GM18526 (cell line): ENCODE data around the gene CDC45.

Experiments
- POLR2A ChIP-seq: IDR thresholded peaks from 3 replicates; pipeline ENCODE4 v1.6.1; 2011; ENCODE audit not compliant: insufficient read length; ENCODE audit errors: extremely low read depth

CDC45 gene

GRCh38 chr22:19478045-19478900 is 1.4 kb upstream of the CDC45 start:
- no peak for TF ChIP-seq POLR2A

DNA sequence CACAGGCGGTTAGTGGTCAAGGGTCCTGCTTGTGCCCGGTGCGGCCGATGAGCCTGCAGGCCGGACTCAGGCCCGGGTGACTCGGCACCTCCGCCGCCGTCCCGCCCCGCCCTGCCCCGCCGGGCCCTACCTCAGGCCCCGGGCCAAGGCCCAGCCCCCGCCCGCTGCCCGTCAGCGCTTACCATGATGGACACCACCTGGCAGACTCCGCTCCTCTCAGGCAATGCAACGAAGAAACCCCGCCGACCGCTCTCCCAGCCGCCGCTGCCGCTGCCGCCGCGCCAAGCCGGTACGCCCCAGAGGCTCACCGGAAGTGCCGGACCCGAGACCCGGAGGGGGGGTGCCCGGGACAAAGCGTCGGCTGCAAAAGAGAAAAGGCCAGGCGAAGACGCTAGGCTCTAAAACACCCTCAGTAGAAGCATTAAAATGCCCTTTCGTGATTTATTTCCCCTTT is 792 bp upstream of the CDC45 start, which contains the start of gene UFD1:
TSS of gene UFD1 (minus strand) at position 293 of the 454 bp plus-strand sequence. CDS start at position 185, 108 bp downstream.
- peak; percentile 53 for TF ChIP-seq POLR2A

DNA sequence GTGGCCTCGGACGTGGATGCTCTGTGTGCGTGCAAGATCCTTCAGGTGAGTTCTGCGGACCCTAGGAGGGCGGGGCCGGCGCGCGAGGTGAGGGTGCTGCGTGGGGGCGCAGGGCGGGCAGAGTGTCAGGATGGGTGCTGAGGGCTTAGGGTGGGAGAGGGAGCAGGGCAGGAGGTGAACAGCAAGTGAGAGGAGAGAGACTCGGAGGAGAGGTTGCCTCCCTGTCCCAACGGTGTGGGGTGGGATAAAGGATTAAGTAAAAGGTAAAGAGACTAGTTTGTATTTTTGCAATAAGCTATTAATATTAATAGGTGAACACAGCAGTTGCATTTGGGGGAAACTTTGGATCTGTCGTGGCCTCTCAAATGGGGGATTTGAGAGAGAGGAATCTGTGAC is 451 bp downstream of the CDC45 start:
- no peak for TF ChIP-seq POLR2A

GRCh38 chr22:19480789-19481188 is 1.1 kb downstream of the CDC45 start:
- TF ChIP-seq POLR2A, result no peak

GRCh38 chr22:19482297-19482696 is 2.6 kb downstream of the CDC45 start:
- no peak for TF ChIP-seq POLR2A

DNA sequence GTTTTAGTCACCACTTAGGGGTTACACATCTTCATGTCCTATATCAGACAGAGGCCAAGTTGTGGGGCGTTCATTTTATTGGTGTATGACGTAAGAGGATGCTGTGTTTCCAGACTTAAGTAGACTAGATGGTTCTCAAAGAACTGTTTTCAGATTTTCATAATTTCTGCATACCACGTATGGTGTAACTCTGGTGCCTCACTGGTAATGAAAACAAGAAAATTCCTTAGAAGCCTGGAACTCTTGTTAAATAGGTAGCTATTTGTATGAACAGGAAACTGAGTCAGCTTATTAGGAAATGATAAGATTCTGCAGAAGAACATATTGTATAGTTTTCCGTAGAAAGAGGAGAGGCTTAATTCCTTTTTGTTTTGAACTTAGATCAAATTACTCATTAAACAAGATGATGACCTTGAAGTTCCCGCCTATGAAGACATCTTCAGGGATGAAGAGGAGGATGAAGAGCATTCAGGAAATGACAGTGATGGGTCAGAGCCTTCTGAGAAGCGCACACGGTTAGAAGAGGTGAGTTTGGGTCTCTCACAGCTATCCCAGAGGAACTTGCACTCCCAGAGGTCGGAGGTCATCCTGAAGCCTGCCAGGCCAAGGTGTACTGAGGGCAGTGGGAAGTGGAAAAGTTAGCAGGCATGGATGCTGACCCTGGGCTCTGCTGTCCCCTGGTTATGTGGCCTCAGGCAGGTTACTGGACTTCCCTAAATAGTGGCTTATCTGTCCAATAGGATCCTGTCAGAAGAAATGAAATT is 3.9 kb downstream of the CDC45 start:
- no peak for TF ChIP-seq POLR2A

DNA sequence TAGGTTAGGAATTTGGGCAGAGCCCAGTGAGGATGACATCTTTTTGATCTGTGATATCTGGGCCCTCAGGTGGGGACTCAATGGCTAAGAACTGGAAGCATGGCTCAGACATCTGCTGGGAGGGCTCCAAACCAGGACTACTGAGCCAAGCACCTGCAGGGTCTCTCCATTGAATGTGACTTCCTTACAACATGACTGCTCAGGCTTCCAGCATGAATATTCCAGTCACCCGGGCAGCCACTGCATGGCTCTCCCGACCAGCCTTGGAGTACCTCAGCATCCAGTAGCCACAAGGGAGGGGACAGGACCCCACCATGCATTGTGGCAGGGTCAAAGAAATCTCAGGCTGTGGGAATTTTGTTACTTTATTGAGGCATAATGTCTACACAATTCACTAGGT is 8.6 kb downstream of the CDC45 start:
- no peak for TF ChIP-seq POLR2A

DNA sequence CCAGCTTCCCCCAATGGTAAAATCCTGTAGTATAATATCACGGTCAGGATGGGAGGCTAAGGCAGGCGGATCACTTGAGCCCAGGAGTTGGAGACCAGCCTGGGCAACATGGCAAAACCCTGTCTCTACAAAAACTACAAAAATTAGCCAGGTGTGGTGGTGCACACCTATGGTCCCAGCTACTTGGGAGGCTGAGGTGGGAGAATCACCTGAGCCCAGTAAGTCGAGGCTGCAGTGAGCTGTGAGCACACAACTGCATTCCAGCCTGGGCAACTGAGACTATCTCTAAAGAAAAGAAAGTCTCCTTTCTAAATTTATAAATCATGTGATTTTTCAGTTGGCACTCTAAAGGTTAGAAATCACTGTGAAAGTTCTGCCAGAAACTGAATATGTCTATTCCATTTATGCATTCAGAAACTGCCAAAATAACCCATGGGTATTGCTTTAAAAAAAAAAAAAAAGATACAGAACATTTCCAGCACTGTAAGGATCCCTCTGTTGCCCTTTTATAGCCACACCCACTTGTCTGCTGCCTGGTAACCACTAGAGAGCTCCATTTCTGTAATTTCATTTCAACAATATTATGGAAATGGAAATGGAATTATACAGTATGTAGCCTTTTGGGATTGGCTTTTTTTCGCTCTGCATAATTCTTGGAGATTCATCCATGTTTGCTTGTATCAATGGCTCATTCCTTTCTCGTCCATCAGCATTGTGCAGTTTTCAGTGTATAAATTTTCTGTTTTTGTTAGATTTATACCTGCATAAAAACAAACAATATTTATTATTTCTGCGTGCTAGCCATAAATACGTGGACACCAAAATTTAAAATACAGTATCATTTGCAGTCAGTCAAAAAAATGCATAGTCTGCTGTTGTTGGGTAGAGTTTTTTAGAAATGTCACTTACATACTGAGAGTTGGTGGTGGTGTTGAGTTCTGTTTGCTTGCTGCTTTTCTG is 9.4 kb downstream of the CDC45 start:
- no peak for TF ChIP-seq POLR2A

DNA sequence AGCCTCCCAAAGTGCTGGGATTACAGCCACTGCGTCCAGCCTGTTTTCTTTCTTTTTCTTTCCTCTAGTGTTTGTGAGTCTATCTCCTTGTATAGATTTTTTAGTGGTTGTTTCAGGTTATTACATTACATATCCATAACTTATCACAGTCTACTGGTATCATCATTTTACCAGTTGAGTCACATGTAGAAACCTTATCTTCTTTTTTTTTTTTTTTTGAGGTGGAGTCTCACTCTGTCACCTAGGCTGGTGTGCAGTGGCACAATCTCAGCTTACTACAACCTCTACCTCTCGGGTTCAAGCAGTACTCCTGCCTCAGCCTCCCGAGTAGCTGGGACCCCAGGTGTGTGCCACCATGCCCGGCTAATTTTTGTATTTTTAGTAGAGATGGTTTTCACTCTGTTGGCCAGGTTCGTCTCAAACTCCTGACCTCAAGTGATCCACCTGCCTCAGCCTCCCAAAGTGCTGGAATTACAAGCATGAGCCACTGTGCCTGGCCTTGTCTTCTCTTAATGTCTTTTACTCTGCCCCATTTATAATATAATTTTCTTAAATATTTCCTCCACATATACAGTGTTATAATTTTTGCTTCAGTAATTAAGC is 11.0 kb downstream of the CDC45 start:
- no peak for TF ChIP-seq POLR2A

GRCh38 chr22:19492504-19493174 is 12.9 kb downstream of the CDC45 start:
- no peak for TF ChIP-seq POLR2A

DNA sequence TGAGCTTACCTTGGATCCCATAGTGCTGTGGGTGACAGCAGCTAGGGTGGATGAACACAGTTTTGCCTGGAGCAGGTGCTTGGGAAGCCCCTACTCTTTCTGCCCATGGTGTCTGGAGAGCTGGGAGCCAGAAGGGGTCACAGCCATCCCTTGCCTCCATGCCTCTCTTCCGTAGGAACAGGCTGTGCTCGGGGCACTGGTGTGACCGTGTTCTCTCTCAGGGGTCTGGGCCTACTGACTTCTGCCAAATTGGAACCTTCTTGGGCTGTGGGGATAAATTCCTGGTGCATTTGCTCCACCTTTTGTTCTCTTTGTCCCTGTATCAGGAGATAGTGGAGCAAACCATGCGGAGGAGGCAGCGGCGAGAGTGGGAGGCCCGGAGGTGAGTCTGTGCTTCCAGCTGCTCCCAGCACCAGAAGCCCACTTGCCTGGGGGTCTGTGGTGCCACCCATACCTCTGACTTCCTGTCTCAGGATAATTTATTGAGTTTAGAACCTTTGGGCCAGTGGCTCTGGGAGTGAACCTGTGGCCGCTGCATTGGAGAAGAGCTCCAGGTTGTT is 14.4 kb downstream of the CDC45 start:
- no peak for TF ChIP-seq POLR2A

DNA sequence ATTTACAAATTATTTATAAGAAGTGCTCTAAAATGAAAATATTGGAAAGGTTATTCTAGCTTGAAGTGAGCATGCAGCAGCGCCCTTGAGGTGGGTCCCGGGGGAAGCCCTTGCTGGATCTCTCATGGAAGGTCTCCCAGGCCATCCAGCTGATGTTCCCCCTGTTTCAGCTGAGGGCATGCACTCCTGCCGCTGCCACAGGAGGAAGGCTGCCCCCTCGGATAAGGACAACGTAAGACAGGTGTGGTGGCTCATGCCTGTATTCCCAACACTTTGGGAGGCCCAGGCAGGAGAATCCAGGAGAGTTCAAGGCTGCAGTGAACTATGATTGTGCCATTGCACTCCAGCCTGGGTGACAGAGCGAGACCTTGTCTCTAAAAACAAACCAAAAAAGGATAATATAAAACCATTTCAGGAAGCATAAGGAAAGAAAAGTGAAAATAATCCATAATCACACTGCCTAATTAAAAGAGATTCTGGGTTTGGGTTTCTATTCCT is 15.0 kb downstream of the CDC45 start:
- no peak for TF ChIP-seq POLR2A

DNA sequence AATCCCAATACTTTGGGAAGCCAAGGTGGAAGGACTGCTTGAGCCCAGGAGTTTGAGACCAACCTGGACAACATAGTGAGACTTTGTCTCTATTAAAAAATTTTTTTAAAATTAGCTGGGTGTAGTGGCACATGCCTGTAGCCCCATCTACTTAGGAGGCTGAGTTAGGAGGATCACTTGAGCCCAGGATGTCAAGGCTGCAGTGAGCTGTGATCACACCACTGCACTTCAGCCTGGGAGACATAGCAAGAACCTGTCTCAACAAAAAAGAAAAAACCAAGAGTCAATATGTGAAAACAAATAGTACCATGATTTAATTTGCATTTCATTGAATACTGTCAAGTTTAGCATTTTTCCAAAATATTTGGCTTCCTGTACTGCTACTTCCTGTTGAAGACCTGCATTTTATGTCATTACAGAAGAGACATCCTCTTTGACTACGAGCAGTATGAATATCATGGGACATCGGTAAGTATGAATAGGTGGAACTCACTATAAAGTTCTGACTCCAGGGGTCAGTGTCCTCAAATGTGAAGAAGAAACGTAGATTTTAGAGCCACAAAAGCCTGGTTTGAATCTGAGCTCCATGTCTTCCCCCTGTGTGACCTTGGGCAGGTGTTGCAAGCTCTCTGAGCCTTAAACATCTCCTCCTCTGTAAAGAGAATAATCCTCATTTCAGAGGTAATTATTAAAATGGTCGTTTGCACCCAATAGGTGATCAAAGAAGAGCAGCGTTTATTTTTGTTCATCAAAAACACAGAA is 16.0 kb downstream of the CDC45 start:
- no peak for TF ChIP-seq POLR2A
